HG03457 (cell line): ENCODE results near the gene TTC14.

Source experiments
- ATAC-seq: cut with Tn5 transposase; IDR thresholded peaks from one replicate; pipeline ENCODE4 v1.9.1; 2021; ENCODE audit warnings: moderate number of reproducible peaks; ENCODE audit not compliant: unreplicated experiment

TTC14 gene

GRCh38 chr3:180631317-180631716 is 29.4 kb downstream of the TTC14 start:
- no peak for ATAC-seq

- no peak for ATAC-seq
These were observed 31.8 kb downstream of the TTC14 start for GRCh38 chr3:180633722-180634121.

GRCh38 chr3:180640987-180641386 is 39.0 kb downstream of the TTC14 start:
- no peak for ATAC-seq

GRCh38 chr3:180646187-180646790 is 44.3 kb downstream of the TTC14 start:
- no peak for ATAC-seq

GRCh38 chr3:180656406-180656805 is 54.4 kb downstream of the TTC14 start:
- no peak for ATAC-seq

GRCh38 chr3:180657094-180657493 is 55.1 kb downstream of the TTC14 start:
- no peak for ATAC-seq
